ENCODE data around the gene OR4C16. TPM values are rescaled to one million over a fixed set of nuclear protein-coding genes. Genes with fewer than 3 reads are reported as not detected.

Gene OR4C16, protein sequence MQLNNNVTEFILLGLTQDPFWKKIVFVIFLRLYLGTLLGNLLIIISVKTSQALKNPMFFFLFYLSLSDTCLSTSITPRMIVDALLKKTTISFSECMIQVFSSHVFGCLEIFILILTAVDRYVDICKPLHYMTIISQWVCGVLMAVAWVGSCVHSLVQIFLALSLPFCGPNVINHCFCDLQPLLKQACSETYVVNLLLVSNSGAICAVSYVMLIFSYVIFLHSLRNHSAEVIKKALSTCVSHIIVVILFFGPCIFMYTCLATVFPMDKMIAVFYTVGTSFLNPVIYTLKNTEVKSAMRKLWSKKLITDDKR
- not detected for total RNA-seq

- H3K36me3 ChIP-seq = no peaks in the 10 kb centered on the region
- H3K4me1 ChIP-seq = no peaks in the 10 kb centered on the region
- DNase-seq = no peak
- in situ Hi-C loops (cut with MboI; ENCODE audit: low sequenced_read_pairs in 4 of 4) (no loop called here), intact Hi-C loops (cut with DNase I; ENCODE audit: low total_unique reads) (no loop called here)
- no peak for ATAC-seq
- H3K27ac ChIP-seq = no peak within 1 kb of the TSS
- H3K9me3 ChIP-seq = no peaks in the 10 kb centered on the region
- no peak within 1 kb of the TSS for H3K4me3 ChIP-seq
- TF ChIP-seq POLR2A (IDR thresholded peaks at IDR 0.05) = no peak
- no peak for TF ChIP-seq CTCF (IDR thresholded peaks at IDR 0.05 in 4 of 5, conservative IDR thresholded peaks at IDR 0.05 in 1 of 5)
- H3K27me3 ChIP-seq = no peaks in the 10 kb centered on the region
These were observed at the start of gene OR4C16 for GRCh38 chr11:55571828-55572227. TSS of gene OR4C16 (plus strand) at chr11:55572128. CDS start at chr11:55572128, 0 bp downstream.

GRCh38 chr11:55554169-55554568, 17.8 kb upstream of the OR4C16 start, which contains the start of gene OR4C15:
TSS of gene OR4C15 (plus strand) at chr11:55554469. CDS start at chr11:55554469, 0 bp downstream.
- in situ Hi-C loops (cut with MboI; ENCODE audit: low sequenced_read_pairs in 4 of 4) = no loop called here

GRCh38 chr11:55572548-55572947, 620 bp downstream of the OR4C16 start:
- TF ChIP-seq POLR2A (IDR thresholded peaks at IDR 0.05) (no peak), CTCF (IDR thresholded peaks at IDR 0.05 in 4 of 5, conservative IDR thresholded peaks at IDR 0.05 in 1 of 5) (no peak)
- intact Hi-C loops (cut with DNase I; ENCODE audit: low total_unique reads) (no loop called here), in situ Hi-C loops (cut with MboI; ENCODE audit: low sequenced_read_pairs in 4 of 4) (no loop called here)
- H3K27me3 ChIP-seq = no peaks in the 10 kb centered on the region
- no peak overlapping the region for H3K4me3 ChIP-seq
- no peaks in the 10 kb centered on the region for H3K4me1 ChIP-seq
- no peak overlapping the region for H3K27ac ChIP-seq
- no peaks in the 10 kb centered on the region for H3K9me3 ChIP-seq
- no peaks in the 10 kb centered on the region for H3K36me3 ChIP-seq
- ATAC-seq (no peak), DNase-seq (no peak)

More at GRCh38 chr11:55554169-55554568, 17.8 kb upstream of the OR4C16 start, which contains the start of gene OR4C15:
- intact Hi-C loops (cut with DNase I; ENCODE audit: low total_unique reads) = no loop called here
- ATAC-seq = no peak
- no peak for DNase-seq
- no peaks in the 10 kb centered on the region for H3K9me3 ChIP-seq
- no peak within 1 kb of the TSS for H3K27ac ChIP-seq
- no peak for TF ChIP-seq POLR2A (IDR thresholded peaks at IDR 0.05)
- TF ChIP-seq CTCF (IDR thresholded peaks at IDR 0.05 in 4 of 5, conservative IDR thresholded peaks at IDR 0.05 in 1 of 5) = no peak
- H3K27me3 ChIP-seq = no peaks in the 10 kb centered on the region
- no peak within 1 kb of the TSS for H3K4me3 ChIP-seq
- H3K4me1 ChIP-seq = no peaks in the 10 kb centered on the region
- H3K36me3 ChIP-seq = no peaks in the 10 kb centered on the region

DNA sequence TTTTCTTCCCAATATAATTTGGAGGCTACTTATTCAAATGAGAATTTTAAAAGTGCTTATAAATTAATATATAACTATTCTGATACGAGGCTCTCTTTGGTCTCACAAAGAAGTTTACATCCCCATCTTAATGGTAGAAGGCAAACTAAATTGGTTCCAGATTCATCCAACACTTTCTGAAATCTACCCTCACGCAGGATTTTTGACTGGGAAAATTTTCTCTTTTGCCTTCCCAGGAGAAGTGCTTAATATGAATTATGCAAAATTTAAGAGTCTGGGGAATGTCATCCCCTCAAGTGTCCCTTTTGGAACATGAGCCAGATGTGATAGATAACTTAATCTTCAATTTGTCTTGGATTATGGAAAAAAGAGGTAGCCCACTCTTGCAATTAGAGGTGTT, 35.6 kb downstream of the OR4C16 start, which contains the start of gene OR4C11:
Gene OR4C11 (minus strand): TSS at position 101 of the 400 bp plus-strand sequence. CDS start 3,272 bp downstream, outside the sequence.
- TF ChIP-seq POLR2A (IDR thresholded peaks at IDR 0.05) (no peak), CTCF (IDR thresholded peaks at IDR 0.05 in 4 of 5, conservative IDR thresholded peaks at IDR 0.05 in 1 of 5) (no peak)
- Histone ChIP-seq H3K27me3 (no peaks in the 10 kb centered on the region), H3K27ac (no peak within 1 kb of the TSS), H3K36me3 (no peaks in the 10 kb centered on the region), H3K4me1 (no peaks in the 10 kb centered on the region), H3K4me3 (no peak within 1 kb of the TSS), H3K9me3 (no peaks in the 10 kb centered on the region)
- no peak for ATAC-seq
- DNase-seq = no peak
- intact Hi-C loops (cut with DNase I; ENCODE audit: low total_unique reads) (no loop called here), in situ Hi-C loops (cut with MboI; ENCODE audit: low sequenced_read_pairs in 4 of 4) (no loop called here)

Other genes with a start within 250 kb of the OR4C16 start
- gene OR4A16, start 228.9 kb upstream of the OR4C16 start, total RNA-seq = not detected
- not detected for gene OR4A15, start 204.2 kb upstream of the OR4C16 start, total RNA-seq
- gene OR4C15, start 17.7 kb upstream of the OR4C16 start, total RNA-seq = not detected
- gene OR4C11, start 35.5 kb downstream of the OR4C16 start, total RNA-seq = not detected
- not detected for gene OR4P4, start 63.0 kb downstream of the OR4C16 start, total RNA-seq
- not detected for gene OR4S2, start 76.2 kb downstream of the OR4C16 start, total RNA-seq
- not detected for gene OR4C6, start 90.1 kb downstream of the OR4C16 start, total RNA-seq
- gene OR5D13, start 201.3 kb downstream of the OR4C16 start, total RNA-seq = not detected
- not detected for gene OR5D14, start 223.4 kb downstream of the OR4C16 start, total RNA-seq
- not detected for gene OR5L1, start 239.2 kb downstream of the OR4C16 start, total RNA-seq
- gene OR5D18, start 247.5 kb downstream of the OR4C16 start, total RNA-seq = not detected

Measured in gastrocnemius medialis (tissue), 4 donors.